Stimulated activated CD4-positive, alpha-beta T cell treated with anti-CD3 and anti-CD28 coated beads, TNF-alpha, amount 100 ng/mL, for 1 hour (primary cell): ENCODE measurements around the gene UBE2O.

Experiments
- DNase-seq, 3 donors: peaks; one replicate each; pipeline ENCODE4 v3.0.0-alpha.2; 2020; ENCODE audit warnings: low read depth in 3 of 3, low spot score in 1 of 3

The UBE2O gene

DNA sequence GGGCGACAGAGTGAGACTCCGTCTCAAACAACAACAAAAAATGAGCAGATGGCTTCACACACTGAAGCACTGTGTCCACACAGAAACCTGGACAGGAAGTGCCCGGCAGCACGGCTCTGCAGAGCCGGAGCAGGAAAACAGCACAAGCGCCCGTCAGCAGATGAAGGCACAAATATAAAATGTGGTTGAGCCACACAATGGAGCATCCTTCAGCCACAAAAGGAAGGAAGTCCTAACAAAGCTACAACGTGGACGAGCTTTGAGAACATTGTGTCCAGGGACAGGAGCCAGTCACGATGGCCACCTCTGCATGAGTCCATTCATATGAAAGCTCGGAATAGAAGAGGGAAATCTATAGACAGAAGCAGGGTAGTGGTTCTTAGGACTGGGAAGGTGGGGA, 32.6 kb upstream of the UBE2O start:
- no peak for DNase-seq

DNA sequence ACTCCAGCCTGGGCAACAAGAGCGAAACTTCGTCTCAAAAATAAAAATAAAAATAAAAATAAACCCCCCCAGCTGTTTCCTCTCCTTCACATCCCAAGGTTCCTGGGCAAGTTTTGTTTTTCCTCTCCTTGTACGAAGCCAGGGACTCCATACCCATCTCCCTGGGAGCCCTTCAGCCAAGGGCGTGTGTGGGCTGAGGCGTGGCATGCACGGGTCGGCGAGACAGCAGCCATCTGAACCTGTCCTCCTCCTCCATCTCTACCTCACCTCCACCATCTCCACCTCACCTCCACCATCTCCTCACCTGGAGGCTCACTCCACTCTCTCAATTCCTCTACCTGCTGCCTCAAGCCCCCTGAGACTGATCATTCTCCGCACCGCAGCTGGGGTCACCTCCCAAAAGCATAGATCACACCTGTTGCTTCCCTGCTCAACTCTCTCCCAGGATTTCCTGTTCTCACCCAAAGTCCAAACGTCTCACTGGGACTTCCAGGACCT, 31.3 kb upstream of the UBE2O start:
- DNase-seq = no peak

DNA sequence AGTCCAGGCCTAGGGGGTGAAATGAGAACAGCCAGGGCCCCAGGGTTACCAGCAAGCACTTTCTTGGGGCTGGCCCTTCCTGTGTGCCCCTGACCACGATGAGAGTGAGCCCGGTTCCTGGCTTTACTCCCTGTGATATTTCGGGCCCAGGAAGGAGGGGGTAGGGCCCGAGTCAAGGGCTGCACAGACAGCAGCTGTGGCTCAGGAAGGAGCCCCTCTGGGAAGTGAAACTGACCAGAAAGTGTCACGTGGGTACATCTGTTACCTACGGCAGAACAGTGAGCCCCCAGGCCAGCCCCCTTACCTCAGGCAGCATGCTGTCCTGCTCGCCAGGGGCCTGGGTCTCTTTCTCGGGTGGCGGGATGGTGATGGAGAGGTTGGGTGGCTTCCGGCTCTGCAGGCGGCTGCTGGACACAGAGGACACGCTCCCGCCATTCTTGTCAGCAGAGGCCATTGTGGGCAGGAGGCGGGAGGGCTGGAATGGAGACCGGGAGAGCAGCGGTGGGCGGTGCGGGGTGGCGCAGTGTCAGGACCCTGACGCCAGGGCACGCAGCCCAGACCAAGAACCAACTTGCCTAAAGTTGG, 28.2 kb upstream of the UBE2O start:
- DNase-seq = no peak

DNA sequence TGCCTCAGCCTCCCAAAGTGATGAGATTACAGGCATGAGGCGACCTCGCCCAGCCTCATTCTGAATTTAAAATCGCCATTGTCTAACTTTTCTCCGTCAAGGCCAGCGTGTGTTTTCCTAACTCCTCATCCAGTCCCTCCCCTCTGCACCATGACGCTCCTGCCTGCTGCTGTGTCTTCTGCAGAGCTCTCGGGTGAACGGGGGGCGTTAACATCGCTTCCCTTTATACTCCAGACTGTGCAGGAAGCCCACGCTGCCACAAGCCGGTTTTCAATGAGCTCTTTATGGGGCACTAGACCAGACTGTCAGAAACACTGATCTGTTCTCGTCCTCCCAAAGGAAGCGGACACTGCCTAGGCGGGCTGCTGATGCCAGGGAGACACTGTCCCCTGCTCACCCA, 27.7 kb upstream of the UBE2O start:
- DNase-seq = no peak

DNA sequence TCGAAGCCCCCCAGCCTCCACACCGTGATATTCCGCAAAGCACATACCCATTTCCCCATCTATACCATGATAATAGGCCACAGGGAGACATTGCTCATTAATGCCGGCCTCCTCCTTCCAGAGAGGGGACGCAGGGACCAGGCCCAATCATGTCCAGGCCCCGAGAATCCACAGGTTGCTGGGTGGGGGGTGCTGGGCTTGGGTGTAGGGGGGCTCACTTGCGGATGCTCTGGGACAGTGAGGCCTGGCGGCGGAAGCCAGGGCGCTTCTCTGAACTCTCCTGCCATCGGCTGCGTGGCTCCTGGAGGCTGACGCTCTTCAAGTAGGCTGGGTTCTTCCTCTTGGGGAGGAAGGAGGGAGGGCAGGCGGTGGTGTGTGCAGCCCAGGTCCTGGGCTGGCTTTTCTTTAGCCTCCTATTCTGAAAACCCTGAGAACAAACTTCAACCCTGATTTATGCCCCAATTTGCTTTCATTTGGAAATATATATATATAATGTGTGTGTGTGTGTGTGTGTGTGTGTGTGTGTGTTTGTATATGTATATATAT, 26.6 kb upstream of the UBE2O start:
- no peak for DNase-seq

DNA sequence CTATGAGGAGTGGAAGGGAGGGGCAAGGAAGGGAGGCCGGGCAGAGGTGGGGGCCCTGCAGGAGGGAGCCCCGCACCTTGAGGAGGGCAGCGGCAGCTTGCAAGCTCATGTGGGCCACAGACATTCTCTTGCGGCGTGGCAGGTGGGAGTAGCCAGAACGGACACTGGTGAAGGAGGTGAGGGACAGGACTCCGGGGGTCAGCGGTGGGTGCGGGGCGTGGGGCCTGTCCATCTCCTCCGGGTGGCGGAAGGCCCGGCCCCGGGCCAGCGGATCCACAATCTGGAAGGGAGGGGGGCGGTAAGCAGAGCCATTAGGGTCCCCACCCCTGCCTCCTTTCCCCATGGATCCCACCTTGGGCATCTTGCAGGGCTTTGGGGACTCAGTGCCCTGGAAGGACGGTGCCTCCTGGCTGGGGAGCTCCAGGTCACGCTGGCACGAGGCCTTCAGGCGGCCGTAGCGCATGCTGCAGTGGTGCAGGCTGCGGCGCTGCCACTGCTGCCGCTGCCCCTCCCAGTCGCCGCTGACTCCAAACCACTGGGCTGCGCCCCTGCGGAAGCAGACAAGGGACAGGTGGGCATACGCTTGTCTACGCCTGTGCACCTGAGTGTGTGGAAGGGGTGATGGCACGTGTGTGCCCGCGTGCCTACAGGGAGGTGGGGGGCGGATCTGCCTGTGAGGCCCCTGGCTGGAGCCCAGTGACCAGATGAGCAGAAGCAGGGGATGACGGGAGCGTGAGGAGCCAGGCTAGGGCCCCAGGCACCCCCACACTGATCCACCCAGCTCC, 26.0 kb upstream of the UBE2O start:
- DNase-seq = no peak

DNA sequence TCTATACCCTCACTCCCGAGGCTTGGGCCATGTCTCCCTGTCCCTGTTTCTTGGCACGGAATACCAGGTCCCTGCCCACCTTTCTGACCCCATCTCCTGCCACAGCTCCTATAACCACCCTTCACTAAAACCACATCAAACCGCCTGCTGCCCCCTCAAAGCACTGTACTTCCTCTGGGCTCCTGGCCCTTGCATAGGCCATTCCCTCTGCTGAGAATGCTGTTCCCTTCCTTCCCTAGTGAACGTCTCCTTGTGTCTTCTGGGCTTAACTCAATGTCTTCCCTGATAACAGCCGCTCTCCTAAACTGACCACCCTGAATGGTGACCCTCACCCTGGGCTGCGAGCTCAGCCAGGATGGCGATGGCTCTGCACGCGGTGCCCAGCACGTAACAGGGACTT, 25.1 kb upstream of the UBE2O start:
- no peak for DNase-seq

DNA sequence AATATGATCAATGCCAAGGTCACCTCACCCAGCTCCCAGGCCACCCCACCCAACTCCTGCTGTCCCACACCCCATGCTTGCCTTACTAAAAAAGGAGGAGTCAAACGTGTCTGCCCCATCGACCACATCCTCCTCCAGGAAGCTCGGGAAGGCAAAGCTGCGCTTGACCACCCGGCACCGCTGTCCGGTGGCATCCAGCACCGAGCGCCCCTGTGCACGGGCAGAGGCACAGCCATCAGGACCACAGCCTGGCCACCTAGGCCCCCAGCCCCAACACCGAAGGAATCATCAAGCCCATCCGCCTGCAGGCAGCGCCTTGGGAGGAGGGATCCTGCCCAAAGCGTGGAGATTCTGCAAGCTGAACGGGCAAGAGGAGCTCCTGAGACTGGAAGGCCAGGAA, 24.6 kb upstream of the UBE2O start:
- no peak for DNase-seq

DNA sequence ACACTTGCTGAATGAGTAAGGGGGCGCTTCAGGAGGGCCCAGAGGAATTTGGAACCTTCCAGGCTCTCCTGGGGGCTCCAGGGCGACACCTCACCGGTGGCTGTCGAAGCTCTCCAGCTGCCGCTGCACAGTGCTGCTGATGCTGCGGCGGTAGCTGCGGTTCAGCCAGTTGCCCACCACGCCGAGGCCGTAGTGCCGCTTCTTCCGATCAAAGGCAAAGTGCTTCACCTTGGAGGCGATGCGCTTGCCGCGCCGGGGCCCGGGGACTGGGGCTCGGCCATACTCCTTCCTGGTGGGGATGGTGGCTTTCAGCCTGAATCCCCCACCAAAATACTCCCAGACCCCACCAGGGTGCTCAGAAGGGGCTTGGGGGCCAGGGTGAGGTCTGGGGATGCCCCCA, 23.8 kb upstream of the UBE2O start:
- no peak for DNase-seq

DNA sequence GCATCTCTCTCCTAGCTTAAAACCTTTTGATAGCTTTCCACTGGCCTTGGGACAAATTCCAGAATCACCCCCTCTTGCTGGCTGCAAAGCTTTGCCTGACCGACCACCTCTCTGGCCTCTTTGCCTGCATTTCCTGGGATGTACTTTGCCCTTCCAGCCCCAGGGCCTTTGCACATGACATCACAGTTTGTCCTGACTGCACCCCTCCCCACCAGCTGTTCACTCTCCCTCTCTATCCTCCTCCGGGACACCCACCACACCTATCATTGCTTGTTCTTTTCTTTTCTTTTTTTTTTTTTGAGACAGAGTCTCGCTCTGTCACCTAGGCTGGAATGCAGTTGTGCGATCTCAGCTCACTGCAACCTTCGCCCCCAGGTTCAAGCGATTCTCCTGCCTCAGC, 22.4 kb upstream of the UBE2O start:
- DNase-seq = no peak

DNA sequence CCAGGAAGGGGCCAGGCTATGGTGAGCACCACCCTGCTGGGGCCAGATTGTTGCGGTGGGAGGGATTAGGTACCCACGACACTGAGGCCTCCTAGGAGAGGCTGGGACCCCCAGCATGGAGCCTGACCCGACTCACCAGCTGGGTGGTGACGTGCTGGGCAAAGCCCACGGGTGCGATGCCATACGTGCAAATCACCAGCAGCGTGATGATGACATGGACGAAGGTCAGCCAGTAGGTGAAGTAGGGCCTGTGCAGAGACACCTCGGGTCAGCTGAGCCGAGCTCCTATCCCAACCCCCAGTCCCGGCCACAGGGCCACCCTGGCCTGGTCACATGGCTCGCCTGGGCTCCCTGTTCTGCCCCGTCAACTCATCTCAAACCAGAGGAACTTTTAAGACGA, 21.9 kb upstream of the UBE2O start:
- DNase-seq = no peak

DNA sequence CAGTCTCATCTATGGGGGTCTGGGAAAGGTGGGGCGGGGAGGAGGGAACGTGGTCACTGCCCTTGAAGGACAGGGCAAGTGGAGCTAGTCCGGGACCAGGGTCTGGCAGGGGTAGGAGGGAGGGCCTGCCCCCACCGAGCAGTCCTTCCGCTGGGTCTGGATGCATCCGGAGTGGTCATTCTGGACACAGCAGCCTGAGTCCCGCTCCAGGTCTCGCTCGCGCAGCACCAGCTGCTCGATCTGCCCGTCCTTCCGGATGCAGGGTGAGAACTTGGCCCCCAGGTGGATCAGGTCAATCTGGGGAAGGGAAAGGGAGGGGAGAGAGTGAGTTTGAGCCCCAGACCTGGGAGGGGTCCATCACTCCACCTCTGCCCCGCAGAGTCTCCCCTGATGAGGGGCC, 21.3 kb upstream of the UBE2O start:
- DNase-seq = no peak

DNA sequence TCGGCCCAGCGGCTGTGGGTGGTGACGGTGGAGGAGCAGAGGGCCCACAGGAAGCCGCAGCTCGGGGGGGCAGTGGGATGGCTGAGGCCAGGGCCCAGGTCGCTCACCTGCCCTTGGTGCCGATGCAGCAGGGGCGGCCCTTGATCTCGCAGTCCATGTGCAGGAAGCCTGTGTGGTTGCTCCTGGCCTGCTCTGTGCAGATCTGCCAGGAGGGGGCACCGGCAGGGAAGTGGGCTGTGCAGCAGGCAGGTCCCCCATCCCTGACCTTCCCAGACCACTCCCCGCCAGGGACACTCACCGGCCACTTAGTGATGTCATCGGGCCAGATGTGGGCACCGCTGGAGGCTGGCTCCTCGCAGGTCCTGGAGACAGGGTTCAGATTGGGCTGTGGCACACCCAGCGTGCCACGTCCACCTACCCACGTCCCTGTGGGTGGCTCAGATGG, 20.6 kb upstream of the UBE2O start:
- no peak for DNase-seq

DNA sequence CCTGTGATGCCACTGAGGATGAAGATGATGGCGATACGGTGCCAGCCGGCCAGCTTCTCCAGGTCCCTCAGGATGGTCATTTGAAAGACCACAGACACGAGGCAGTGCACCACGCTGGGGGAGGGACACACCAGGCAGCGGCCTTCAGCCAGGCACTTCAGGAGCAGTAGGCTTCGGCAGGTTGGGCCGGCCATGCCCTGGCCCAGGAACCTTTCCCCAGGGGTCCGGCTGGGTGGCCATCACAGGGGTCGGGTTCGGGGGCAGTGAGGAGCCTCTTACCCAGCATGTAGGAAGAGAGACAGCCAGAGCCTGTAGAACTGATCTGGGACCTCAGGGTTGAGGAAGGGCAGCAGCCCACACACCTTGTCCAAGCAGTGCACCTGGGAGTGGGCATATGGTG, 19.8 kb upstream of the UBE2O start:
- DNase-seq = no peak

DNA sequence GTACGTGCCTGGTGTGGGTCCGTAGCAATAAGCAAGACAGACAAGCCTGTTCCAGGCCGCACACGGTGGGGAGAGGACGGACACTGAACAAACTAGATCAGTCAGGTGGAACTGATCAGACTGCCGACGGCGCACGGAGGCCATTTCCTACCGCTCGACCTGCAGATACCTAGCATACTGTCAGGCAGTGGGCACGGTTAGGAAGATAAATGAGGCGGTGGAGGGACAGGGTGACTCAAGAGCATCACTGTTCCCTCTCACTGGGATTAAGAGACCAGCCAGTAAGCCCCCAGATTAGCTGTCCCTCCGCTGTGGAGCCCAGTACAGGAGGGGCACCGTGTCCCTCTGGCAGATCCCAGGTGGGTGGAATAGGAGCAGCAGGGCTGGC, 19.3 kb upstream of the UBE2O start:
- no peak for DNase-seq

DNA sequence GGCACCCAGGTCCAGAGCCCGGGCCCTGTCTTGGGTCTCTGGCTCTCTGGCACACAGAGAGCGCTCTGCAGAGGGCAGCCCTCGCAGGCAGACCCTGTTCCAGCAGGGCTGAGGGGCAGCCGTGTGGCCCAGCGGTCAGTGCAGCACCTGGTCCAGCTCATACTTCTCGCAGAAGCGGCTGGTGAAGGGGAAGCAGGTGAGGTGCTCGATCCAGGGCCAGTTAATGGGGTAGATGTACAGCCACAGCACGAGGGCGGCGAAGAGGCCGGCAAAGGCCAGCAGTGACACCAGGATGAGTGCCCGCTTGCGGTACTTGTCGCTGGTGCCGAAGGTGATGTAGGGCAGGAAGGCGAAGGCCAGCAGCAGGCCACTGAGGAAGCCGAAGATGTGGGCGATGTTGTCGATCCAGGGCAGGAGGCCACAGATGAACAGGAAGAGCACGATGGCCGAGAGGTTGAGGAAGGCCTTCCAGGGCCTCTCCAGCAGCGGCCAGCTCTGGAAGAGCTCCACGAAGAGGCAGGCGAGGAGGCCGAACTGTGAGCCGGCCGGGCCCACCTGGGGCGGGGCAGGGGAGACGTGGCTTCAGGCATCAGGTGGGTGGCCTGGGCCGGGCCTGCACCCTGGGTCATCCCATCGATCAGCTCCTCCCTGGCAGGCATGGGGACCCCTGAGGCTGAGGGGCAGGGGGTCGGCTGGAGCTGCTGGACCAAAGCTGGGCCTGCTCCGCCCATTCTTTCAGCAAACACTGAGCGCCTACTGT, 18.7 kb upstream of the UBE2O start:
- DNase-seq = no peak

DNA sequence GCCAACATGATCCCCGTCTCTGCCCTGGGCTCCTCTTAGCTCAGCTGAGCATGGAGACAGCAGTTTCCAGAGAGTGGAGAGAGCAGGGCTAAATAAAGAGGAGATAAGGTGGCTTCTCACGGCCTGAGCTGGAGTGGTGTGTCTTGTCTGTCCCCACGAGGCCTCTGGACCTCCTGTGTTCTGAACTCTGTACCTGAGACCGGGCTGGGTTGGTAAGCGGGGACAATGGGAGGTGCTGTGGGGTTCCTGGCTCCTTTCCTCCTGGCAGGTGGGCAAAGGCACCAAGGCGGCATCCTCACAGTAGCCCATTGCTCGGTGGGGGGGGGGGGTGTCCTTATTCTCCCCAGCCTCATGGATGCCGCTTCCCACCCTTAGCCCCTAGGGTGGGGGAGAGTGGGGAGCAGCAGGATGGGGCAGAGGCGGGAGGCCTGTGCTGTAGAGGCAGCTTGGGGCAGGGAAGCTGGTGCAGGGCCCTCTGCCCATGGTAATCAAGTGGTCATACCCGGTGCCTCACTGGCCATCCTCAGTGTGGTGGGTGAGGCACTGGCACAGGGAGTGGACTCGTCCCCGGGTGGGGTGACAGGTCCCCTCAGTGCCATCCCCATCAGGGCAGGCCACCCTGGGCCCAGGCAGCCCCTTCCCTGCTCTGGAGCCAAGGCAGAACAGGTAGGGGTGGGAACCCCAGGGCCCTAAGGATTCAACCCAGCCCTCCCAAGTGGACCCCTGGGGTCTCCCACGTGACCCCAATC, 17.2 kb upstream of the UBE2O start:
- DNase-seq = no peak

DNA sequence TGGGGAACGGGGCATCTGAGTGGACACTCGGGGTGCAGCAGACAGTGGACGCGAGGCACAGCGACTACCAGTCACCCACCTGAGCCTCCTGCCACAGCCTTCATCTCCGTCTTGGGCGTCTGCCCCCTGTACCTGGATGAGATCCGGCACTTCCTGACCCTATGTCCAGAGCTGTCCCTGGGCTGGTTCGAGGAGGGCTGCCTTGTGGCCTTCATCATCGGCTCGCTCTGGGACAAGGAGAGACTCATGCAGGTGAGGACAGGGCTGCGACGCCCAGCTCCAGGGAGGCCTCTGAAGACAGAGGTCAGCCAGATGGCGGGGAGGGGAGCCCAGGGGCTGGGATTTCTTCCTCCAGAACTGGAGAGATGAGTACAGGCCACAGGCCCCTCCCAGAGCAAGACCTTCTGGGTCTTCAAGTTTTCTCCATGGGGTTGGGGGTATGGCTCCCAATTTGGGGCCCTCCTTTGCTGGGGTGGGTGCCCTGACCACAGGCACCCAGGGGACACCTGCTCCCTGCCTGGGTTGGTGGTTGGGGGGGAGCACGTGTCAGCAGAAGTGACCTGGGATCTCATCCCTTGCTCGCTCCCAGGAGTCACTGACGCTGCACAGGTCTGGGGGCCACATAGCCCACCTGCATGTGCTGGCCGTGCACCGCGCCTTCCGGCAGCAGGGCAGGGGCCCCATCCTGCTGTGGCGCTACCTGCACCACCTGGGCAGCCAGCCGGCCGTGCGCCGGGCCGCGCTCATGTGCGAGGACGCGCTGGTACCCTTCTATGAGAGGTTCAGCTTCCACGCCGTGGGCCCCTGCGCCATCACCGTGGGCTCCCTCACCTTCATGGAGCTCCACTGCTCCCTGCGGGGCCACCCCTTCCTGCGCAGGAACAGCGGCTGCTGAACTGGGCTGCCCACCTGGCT, 16.4 kb upstream of the UBE2O start:
- no peak for DNase-seq

DNA sequence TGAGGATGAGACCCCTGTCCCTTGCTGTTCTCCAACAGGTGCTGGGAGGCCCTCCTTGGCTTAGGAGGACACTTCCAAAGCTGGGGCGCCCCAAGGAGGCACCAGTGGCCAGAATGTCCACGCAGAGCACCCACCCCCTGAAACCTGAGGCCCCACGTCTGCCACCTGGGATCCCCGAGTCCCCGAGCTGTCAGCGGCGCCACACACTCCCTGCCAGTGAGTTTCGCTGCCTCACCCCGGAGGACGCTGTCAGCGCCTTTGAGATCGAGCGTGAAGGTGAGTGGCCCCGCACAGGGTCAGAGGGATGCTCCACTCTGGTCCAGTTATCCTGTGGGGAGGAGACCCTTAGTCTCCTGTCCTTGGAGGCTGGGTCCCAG, 15.7 kb upstream of the UBE2O start:
- DNase-seq = no peak
